SK-N-SH treated with all-trans-retinoic acid at 6 μM for 48 hours (cell line): ENCODE data around the gene ZNF460.

Experiments used
- ARNTL ChIP-seq: fragments of 450-650 bp; formaldehyde crosslinking; IDR thresholded peaks from 2 replicates; pipeline ENCODE4 v1.5.0; 2020; ENCODE audit warnings: low read depth, mild to moderate bottlenecking, moderate library complexity, borderline replicate concordance
- BACH2 ChIP-seq: fragments of 250-450 bp; sonication (Bioruptor Pico); IDR thresholded peaks from 2 replicates; pipeline ENCODE4 v1.9.0; 2021; ENCODE audit warnings: mild to moderate bottlenecking, borderline replicate concordance
- CREB5 ChIP-seq: fragments of 250-450 bp; sonication (Bioruptor Pico); IDR thresholded peaks from 2 replicates; pipeline ENCODE4 v1.5.1; 2020; ENCODE audit warnings: low read depth, mild to moderate bottlenecking, moderate library complexity
- CSRNP3 ChIP-seq: fragments of 250-450 bp; sonication (Bioruptor Pico); IDR thresholded peaks from 2 replicates; pipeline ENCODE4 v1.5.1; 2021; ENCODE audit warnings: mild to moderate bottlenecking, moderate library complexity
- PATZ1 ChIP-seq: fragments of 250-450 bp; sonication (Bioruptor Pico); IDR thresholded peaks from 2 replicates; pipeline ENCODE4 v1.8.0; 2020; ENCODE audit warnings: mild to moderate bottlenecking, moderate library complexity, borderline replicate concordance
- RARB ChIP-seq: fragments of 250-450 bp; sonication (Bioruptor Pico); IDR thresholded peaks from 2 replicates; pipeline ENCODE4 v1.8.0; 2021; ENCODE audit warnings: mild to moderate bottlenecking, moderate library complexity
- TOX ChIP-seq: fragments of 250-450 bp; sonication (Bioruptor Pico); IDR thresholded peaks from 2 replicates; pipeline ENCODE4 v1.8.0; 2021; ENCODE audit warnings: mild to moderate bottlenecking, moderate library complexity, borderline replicate concordance
- TSHZ2 ChIP-seq: fragments of 250-450 bp; sonication (Bioruptor Pico); IDR thresholded peaks from 2 replicates; pipeline ENCODE4 v1.5.0; 2020; ENCODE audit warnings: mild to moderate bottlenecking, moderate library complexity
- ZC3H10 ChIP-seq: fragments of 250-450 bp; sonication (Bioruptor Pico); IDR thresholded peaks from 2 replicates; pipeline ENCODE4 v1.5.1; 2021; ENCODE audit warnings: mild to moderate bottlenecking, moderate library complexity
- ZNF8 ChIP-seq: fragments of 450-650 bp; formaldehyde crosslinking; IDR thresholded peaks from 2 replicates; pipeline ENCODE4 v1.5.0; 2020; ENCODE audit warnings: mild to moderate bottlenecking, moderate library complexity

- no peak for TF ChIP-seq CSRNP3 (CRISPR knock-in tag)
- no peak for TF ChIP-seq TOX (CRISPR knock-in tag)
- TF ChIP-seq ZNF8 (CRISPR knock-in tag): no peak
- TF ChIP-seq PATZ1: no peak
- no peak for TF ChIP-seq ZC3H10 (CRISPR knock-in tag)
- TF ChIP-seq BACH2: no peak
- no peak for TF ChIP-seq TSHZ2 (CRISPR knock-in tag)
- TF ChIP-seq CREB5 (CRISPR knock-in tag): peak; percentile 17; the same call in 1 of the 2 replicates
- TF ChIP-seq ARNTL (CRISPR knock-in tag): no peak
- TF ChIP-seq RARB (CRISPR knock-in tag): no peak
Observed at GRCh38 chr19:57320180-57321084, 40.1 kb downstream of the ZNF460 start, which contains the start of gene ZNF543.
